Globus pallidus (tissue), 1 donor: Measurements from ENCODE around the gene PIGH.
"Not testable (repeated sequence)": the region's sequence is repeated elsewhere in the genome, so short reads cannot be mapped to it uniquely, and the experiment has no call there.

Experiments
- DNase-seq: peaks from one replicate; pipeline ENCODE4 v3.0.0-alpha.2; 2015; ENCODE audit warnings: low spot score

Gene PIGH

DNA sequence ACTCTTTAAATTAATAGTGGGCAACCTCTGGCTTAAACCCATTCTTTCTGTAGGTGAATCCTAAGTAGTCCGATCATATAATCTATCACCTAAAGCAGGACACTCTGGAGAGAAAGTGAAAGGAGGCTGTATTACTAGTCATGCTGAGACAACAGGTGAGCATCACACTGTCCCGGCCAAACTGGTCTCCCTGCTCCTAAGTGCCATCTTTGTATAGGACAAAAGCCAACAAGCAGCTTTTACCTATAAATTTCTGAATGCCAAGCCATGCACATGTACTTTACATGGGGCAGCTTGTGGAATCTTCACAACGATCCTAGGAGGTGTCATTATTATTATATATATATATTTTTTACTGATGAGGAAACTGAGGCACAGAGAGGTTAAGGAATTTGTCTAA lies 48.9 kb downstream of the PIGH start:
- no peak for DNase-seq

- DNase-seq, result no peak
Measured at GRCh38 chr14:67549734-67550133, 50.3 kb downstream of the PIGH start.

DNA sequence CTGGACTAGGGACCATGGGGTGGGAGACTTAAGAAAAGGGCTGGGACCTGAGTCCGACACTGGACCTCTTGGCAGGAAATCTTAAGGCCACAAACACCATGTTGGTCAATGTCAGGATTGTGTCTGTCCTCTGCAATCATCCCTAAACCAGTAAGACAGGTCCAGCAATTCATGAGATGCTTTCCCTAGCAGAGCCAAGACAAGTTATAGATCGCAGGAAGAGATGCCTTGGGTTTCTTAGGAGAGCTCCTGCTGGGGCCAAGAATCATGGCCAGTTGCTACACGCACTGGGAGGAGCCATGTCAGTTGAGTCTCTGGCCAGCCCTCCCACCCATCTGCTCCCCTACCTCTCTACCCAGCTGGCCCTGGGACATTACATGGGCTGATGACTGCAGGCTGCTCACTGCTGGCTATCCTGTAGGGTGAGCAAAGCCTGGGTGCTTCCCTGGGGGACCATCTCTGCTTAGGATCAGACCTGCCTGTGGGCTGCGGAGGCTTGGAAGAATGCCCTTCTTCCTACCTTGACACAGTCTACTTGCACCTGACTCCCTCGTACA lies 52.8 kb downstream of the PIGH start:
- no peak for DNase-seq

- no peak for DNase-seq
Measured at GRCh38 chr14:67544590-67544989, 55.5 kb downstream of the PIGH start.

DNA sequence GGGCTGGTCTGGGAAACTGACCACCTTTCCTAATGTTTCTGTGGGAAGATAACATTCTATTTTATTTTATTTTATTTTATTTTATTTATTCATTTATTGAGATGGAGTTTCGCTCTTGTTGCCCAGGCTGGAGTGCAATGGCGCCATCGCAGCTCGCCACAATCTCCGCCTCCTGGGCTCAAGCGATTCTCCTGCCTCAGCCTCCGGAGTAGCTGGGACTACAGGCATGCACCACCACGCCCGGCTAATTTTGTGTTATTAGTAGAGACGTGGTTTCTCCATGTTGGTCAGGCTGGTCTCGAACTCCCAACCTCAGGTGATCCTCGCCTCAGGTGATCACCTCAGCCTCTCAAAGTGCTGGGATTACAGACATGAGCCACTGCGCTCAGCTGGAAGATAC lies 57.4 kb downstream of the PIGH start:
- not testable (repeated sequence) for DNase-seq

DNA sequence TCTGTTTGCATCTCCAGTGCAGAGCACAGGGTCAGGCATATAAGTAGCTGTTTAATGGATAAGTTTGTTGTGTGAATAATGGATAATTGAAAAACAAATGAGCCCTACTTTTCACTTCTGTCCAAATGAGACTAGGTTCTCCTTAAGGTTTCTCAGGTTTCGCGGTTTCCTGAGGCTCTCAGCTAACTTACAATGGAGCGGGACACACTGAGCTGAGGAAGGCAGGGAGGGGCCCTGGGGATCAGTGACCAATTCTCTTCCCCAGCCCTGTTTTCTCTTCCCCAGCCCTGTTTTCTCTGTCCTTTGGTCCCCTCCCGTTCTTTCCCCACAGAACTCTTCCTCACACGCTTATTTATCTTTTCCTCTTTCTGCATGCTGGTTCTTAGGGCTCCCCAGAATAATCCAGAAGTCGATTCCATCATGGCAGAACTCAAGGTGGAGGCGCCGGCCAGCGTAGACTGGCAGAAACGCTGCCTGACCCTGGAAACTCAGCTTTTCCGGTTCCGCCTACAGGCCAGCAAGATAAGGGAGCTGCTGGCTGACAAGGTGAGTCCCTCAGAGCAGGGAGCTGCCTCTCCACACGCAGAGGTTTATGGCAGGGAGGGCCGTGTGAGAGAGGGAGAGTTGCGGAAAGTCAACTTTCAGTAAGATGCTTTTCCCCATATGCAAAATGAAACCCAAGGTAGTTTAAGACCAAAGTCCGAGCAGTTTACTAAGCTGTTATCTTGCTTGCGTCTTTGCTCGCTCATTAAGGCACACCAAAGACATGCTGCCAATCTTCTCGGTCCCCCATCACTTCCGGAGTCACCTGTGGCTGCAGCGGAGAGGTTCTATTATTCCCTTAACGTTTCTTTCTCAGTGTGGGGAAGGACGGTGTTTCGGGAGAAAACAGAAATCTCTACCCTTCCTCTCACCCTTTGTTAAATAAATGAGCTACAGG lies 58.4 kb downstream of the PIGH start:
- no peak for DNase-seq
